Hematopoietic multipotent progenitor cell treated with erythropoietin and hydrocortisone succinate and interleukin-3 and kit ligand, for 6 days (in vitro differentiated cells): ENCODE measurements around the gene CSNK2B.

Source experiments
- DNase-seq: peaks from one replicate; pipeline ENCODE4 v3.0.0-alpha.2; 2015

CSNK2B gene

DNA sequence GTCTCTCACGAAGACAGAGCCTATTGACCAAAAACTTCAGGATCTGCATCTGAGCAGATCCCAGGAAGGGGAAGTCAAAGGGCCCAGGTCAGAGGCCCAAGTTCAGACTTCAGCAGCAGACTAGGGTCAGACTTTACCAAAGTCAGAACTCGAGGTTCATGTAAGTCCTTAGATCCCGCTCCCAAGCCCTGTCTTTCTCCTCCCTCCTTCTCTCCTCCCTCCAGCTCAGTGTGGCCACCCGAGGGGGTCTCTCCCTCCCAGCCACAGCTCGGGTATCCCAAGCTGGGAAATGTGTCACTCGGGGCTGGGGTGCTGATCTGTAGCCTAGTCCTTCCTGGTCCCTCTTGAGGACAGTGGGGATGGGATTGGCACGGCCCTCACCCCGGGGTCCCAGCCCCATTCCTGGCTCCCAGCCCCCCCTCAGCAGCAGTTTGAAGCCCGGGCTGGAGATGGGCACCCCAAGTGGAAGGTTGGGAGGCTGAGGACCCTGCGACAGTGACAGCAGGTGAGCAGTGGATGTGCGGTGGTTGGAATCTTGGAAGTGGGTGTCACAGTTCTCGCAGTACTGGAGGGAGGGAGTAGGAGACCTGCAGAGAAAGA, 3.7 kb upstream of the CSNK2B start:
- DNase-seq, result no peak

DNA sequence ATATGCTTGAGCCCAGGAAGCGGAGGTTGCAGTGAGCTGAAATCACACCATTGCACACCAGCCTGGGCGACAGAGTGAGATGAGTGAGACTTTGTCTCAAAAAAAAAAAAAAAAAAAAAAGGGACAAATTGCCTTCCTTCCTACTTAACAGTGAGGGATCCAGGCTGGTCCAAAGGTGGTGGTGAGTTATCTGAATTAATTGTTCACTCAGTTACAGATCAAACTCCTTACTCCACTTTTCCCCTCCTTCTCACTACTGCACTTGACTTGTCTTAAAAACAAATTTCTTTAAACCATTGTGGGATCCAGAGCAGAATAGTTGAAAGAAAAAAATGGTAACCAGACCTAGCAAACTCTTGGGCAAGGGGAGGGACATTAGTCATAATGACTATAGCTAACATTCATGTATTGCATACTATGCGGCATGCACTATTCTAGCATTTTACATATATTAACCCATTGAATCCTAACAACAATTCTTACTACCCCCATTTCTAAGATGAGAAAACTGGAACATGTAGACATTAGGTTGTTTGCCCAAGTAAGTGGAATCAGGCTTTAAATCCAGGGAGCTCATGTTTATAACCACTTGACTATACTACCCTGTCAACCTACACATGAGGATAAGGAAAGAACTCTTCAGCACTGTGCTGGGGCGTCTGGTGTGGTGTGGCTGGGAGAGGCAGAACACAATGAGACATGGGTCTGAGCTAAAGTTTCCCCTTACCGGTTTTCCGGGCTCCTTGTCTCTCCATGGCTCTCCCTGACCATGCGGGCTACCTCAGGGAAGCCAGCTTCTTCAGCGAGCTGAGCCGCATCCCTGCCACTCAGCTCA, 2.5 kb upstream of the CSNK2B start:
- no peak for DNase-seq

DNA sequence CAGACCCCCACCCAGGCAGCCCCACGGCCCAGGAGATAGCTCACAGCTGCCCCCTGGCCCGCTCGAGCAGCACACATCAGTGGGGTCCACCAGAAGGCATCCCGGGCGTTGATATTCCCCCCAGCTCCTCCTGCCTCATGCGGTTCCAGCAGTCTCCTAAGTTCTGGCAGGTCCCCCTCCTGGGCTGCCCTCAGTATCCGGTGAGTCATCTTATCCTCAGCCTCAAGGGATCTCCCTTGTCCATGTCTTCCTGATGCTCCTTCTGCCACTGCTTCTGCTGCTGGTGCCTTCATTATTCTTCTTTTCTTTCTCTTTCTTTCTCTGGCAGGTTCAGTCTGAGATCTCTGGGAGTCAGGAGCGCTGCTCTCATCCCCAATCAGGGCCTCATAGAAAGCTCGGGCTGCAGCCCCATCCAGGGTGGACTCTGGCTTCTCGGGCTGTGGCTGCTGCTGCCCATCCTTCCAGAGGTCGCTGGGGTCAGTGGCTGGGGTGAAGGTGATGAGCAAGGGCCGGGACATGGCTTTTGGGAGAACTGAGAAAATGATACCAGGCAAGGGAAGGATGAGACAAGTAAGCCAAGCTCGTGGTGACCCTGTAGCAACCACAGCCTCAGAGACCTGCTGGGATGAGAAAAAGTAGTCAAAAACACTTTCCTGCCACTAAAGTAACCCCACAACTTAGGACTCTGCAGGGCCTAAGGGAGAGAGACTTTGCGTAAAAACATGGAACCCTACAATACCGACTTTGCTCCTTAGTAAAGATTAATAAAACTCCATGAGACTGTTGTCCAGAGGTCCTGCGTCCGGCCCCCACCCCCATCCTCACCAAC, 1.7 kb upstream of the CSNK2B start:
- DNase-seq, result no peak

DNA sequence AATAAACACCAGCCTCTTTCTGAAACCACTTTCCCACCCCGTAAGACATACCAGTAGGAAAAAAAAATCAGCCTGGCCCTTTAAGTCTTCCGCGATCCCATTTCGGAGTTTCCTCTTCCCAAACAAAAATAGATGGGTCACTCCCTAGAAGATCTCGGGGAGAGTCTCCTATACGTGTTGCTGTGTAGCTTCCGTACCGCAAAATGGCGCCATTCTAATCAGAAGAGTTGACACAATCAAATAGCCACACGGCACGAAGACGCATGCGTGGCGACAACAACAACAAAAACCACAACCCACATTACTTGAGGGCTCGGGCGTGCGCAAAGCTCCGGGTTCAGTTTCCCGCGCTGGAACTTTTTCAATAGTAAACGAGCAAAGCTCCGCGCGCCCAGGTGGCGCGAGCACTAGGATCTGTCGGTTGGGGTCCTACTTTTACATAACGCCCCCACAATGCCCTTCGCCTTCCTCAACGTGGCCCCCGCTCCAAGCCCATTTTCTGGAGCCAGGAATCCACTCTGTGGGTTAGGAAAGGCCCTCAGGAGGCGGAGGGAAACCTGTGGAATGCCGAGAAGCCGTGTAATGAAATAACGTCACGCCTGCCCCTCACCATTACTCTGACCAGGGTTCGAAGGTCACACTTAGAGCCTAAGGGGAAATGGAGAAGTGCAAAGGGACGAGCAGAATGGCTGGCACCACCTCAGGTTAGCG, 935 bp upstream of the CSNK2B start, which contains the start of gene GPANK1:
Gene GPANK1, minus strand, starts transcription at position 208 of the 711 bp plus-strand sequence. CDS start 519 bp downstream, outside the sequence.
- DNase-seq, result peak; percentile 99

DNA sequence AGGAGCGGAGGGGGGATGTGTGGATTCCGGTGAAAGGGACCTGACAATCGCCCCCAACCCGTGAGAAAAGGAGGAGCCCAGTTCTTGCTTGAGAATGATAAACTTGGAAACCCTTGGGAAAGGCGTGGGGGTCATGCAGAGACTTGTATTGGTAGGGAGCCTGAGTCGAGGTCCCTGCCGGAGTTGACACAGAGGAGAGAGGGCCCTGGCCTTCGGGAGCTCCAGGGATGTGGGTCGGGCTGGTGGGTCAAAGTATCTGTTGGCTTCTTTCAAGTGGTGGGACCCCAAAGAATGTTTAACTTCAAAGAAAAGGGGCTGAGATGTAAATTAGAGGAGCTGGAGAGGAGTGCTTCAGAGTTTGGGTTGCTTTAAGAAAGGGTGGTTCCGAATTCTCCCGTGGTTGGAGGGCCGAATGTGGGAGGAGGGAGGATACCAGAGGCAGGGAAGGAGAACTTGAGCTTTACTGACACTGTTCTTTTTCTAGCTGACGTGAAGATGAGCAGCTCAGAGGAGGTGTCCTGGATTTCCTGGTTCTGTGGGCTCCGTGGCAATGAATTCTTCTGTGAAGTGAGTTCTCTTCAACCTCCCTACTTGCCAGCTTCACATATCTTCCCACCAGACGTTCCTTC, 571 bp downstream of the CSNK2B start:
- peak; percentile 42 for DNase-seq

DNA sequence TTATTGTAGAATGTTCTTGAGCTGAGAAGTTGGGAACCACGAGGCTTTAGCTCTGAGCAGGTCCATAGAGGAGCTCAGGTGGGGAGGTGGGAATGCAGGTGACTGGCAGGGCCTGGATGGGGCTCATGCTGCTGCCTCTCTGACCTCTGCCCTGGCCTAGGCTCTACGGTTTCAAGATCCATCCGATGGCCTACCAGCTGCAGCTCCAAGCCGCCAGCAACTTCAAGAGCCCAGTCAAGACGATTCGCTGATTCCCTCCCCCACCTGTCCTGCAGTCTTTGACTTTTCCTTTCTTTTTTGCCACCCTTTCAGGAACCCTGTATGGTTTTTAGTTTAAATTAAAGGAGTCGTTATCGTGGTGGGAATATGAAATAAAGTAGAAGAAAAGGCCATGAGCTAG, 3.8 kb downstream of the CSNK2B start, which contains the start of gene LY6G5B:
Gene LY6G5B, plus strand, starts transcription at position 301 of the 400 bp plus-strand sequence. CDS start 975 bp downstream, outside the sequence.
- no peak for DNase-seq

DNA sequence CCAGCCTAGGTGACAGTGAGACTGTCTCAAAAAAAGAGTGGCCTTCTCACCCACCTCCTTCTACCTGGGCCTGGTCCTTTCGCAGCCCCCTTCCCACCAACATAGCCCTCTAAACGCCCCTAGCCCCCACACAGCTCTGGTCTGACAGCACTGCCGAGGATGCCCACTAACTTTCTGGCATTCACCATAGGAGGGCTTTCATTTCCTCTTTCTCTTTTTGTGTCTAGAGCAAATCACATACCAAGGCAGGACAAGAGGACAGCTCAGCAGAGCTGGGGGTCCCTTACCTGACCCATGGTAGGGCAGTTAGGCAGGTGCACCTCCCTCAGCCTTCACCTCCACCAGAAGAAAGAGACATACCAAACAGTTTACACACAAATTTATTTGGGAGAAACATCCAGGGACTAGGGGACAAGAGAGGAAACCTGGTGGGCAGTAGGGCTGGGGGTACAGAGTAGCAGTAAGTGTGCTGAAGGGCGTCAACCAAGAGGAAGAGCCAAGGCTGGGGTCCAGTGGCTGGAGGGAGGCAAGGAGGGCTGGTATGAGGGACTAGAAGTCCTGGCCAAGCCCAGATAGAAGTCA, 10.5 kb downstream of the CSNK2B start:
- no peak for DNase-seq

DNA sequence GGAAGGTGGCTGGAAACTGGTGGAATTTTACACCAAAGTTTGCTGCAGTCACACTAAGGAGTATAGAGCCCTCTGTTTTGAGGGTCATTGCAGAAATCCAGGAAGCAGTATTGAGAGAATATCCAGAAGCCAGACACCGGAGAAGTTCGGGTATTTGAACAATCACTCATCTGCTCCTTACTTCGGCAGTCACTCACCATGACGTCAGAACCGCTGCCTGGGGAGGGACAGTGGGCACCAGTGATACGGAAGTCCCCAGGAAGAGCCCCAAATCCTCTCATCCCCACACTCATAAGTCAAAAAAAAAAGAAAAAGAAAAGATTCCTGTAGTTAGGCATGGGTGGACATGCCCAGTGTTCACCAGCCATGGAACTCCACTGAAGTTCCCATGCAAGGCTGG, 11.0 kb downstream of the CSNK2B start:
- no peak for DNase-seq

DNA sequence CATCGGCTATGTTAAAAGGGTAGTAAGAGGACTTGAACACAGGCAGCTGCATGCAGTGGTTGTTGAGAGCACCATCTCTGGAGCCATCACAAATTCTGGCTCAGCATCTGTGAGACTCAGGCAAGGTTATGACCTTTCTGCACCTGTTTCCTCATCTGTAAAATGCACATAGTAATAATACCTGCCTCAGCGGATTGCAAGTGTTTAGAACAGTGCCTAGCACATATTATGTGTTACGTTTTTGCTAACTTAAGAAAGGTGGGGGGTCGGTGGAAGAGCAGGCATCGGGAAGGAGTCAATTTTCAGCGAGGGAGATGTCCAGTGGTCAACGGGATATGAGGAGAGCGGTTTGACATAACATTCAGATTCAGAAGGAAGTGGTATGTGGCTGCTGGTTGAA, 12.1 kb downstream of the CSNK2B start:
- no peak for DNase-seq

DNA sequence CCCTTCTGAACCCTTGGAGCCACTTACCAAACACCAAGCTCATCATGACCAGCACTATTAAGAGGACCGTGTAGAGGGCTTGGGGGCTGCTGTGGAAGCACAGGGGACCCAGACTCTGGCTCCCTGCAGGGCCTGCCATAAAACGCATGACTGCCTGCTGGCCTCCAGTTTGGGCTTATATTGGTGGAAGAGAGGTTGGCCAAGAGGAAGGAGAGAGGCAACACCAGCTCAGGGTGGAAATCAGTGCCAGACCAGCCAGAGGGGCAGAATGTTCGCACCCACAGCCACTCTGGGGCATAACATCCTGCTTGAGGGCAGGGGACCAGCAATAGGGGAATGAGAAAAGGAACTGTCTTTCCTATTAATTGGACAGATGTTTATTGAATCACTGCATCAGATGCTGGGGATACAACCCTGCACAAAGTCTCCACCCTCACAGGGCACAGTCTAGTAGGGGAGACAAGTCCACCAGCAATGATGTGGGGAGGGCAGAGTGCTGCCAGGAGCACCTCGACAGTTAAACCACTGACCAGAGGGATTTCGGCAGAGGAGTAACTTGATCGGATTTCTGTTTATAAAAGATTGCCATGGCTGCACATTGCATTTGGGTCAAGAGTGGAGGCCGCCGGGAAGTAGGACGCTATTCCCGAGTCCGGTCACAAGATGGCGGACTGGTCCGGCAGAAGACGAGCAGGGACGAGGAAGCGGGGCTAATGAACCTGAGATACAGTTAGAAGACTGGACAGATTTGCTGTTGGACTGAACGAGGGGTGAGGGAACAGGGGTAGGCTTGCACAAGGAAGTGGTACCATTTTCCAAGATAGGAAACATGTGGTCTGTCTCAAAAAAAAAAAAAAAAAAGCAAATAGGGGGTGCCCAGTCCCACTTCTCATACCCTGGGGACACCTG, 14.6 kb downstream of the CSNK2B start, which contains the start of gene LY6G5C:
Gene LY6G5C, minus strand, starts transcription at position 842 of the 909 bp plus-strand sequence. Its CDS starts 694 bp downstream, at position 148.
- DNase-seq, result peak; percentile 90

DNA sequence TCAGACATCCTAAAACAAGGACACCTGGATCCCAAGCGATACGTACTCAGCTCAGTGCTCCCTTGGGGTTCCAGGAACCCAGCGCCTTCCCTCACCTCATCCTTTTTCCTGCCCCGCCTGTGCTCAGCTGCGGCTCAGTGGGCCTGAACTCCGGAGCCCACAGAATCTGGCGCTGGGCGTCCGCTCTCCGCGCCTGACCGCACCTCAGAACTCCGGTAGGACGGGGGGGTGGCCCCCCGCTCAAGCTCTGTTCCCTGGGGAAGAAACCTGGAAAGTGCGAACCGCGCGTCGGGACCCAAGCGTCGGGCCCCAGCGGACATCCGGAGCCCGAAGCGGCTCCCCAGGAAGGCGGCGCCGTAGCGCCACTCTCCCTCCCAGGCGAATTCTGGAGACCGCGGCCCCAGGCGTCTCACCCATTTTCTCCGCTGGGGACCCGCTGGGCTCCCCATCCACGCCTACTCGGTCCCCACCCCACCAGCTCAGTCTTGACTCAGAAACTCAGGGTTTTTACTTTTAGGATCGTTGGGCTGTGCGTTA, 15.3 kb downstream of the CSNK2B start:
- DNase-seq, result peak; percentile 73

DNA sequence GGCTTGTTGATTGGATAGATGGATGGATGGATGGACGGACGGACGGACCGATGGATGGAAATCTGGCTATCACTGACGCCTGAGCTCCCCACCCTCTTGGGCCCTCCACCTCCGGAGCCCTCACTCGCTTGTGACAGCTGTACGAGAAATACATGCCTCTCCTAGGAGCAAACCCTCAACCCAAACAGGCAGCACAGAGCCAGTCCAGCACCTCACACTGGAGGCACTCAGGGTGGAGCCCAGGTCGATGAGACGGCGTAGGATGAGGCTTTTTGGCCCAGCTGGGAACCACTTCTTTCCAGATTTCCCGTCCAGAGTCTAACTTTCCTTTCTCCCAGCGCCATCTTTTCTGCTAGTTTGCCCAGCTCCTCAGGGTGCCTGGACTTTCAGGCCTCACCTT, 17.7 kb downstream of the CSNK2B start:
- DNase-seq, result no peak

DNA sequence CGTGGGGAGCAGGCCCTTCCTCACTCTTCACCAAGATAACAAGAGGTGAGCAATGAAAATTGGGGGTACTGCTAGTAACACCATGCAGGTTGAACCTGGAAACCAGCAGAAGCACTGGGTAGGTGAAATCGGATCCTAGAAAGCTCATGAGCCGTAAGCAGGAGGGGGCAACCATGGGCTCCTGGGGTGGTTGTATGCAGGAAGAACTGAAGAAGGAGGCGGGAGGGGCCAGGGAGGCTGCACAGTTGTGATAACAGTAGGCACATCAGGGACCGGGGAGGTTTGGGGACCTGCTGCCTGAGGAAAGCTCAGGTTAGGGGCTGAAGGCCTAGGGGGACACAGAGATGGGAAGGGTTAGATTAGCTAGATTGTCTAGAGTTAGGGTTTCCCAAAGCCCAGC, 20.6 kb downstream of the CSNK2B start:
- DNase-seq, result peak; percentile 83

DNA sequence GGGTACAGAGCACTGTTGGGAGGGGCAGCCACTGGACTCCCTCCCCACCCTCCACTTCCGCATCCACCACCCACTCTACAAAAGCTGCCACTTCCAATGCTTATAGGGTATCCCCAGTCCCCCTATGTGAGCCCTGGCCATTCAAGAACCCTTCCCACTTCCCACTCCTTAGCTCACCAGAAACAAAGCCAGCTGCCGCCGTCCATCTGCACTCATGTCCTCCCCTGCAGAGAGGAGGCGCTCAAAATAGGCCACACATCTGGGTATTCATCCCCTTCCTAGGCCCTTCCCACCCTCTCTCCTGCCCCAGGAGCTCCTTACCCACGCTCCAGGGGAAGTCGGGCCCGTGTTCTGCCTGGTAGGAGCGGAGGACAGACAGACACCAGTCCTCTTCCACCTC, 21.4 kb downstream of the CSNK2B start:
- no peak for DNase-seq

DNA sequence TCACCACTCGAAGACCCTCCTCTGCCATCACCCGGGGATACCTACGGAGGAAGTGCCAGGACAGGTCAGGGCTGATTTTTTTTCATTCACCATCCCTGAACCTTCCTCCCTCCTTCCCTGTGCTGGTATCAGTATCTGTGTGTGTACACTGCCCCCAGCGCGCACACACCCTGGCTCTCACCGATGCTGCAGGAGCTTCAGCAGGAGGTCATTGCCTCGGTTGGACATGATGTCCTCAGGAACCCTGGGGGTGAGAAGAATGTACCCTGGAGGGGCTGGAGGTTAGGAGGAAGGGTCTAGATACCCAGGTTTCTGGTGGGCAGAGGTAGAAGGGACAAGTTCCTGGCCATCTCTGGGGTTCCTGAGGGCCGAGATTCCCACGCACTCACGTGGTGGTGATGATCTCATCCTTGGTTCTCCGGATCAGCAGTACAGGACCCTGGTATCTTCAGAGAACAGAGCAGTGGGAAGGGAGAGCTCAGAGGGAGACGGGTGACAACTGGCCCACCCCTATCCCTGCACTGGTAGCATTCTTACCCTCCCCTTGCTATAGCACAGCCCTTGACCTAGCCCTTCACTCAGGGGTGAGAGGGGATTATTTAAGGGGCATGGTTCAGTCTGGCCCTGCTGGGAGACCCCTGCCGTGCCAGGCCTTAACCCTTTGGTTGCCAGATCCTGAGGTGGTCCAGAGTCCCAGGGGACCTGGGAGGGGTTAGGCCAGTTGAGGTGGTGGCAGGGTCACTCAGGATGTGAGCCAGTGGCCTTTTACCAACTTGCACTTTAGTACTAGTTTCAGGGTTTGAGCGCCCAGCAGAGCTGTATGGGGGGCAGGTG, 22.2 kb downstream of the CSNK2B start:
- DNase-seq, result no peak

DNA sequence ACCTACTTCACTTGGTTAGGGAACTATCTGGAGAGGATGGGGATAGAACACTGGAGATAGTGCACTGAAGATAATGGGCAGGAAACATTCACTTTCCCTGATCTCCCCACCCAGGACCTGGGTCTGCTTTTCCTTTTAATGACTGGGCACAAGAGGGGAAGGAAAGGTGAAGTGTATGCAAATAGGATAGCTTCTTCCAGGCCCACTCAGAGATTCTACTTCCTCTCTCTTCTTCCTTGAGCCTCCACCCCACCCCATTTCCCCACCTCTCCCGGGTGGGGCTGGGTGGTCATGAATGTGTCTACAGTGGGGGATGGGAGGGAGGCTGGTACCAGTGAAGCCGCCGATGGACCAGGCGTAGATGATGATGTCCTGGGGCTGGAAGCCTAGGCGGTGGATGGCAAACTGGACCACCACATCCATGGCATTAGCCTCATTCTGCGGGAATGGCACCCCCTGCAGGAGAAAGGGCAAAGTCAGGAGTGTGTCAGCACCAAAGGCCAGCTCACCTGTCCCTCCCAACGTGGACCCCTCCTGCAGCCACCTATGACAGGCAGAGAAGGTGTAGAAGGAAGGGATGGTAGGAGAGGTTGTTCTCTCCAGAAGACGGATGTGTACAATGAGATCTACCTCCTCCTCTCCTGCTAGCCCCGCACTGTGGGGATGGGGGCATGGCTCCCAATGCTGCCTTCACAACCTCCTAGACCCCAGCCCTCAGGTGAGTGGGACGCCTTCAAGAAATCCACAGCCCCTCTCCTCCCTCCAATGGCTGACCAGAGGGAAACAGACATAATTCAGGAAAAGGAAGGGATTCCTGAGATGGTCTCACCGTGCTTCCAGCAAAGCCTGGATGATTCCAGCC, 23.6 kb downstream of the CSNK2B start:
- peak; percentile 29 for DNase-seq

DNA sequence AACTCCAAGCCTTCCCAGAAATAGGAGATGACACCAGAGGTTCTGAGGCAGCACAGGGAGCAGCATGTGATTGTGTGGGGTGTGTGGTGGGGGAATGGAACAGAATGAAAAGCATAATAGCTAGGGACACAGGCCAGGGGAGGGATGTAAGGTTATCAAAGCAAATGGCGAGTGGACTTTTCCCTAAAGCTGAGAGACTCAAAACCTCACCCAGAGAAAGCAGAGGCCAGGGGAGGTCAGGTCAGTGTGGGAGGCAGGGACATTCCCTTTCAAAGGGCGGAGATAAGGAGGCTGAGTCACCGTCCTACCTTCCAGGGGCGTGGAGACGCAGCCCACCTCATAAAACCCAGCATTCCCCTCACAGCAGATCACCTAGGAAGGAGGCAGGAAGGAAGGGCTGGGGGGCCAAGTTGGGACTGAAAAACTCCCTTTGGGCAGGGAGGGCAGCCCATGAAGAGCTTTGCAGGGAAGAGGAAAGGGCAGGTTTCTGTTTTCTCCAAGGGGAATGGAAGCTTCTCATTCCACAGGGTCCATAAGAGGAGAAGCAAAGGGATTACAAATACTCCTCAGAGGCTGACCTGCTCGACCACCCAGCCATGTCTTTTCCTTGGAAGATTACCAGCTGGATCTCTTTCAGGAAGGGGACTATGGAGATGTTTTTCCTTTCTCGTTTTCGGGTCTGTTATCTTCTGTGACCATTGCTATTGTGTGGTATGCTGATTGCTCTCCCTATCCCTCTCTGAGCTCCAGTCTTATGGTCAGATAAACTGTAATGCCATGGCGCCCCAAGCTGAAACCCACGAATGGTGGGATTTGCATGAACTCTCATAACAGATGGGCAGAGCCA, 24.6 kb downstream of the CSNK2B start:
- DNase-seq, result peak; percentile 79
